AG09319 (cell line): Measurements from ENCODE around the gene NCKAP5.
A peak's percentile ranks its signal among the peaks of the same experiment; 100 is the strongest.

Experiments used
- DNase-seq: peaks from one replicate; pipeline ENCODE4 v3.0.0-alpha.2; 2010; ENCODE audit warnings: low read depth; ENCODE audit errors: extremely low read depth
- TF ChIP-seq, protein P1 (sequence below): IDR thresholded peaks from 2 replicates; pipeline ENCODE4 v1.5.1; 2011; ENCODE audit warnings: low read depth, mild to moderate bottlenecking, inconsistent platforms, low read length, moderate library complexity

The NCKAP5 gene

DNA sequence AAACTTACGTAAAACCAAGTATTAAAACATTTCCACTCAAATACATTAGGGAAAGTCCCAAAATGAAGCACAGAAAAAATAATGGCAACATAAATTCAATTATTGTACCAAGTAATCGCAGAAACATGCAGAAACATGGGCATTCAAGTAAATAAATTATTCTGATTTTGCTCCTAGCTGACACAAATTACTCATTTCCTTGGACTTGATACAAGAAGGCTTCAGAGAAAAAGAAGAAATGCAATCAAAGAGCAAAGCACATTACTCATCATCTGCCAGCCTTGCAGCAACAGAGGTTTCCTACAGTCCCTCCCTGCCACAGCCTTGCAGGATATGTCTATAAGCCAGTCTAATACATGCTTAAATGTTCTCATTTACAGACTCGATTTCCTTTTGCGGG lies 458.5 kb downstream of the NCKAP5 start:
- TF ChIP-seq, protein P1, sequence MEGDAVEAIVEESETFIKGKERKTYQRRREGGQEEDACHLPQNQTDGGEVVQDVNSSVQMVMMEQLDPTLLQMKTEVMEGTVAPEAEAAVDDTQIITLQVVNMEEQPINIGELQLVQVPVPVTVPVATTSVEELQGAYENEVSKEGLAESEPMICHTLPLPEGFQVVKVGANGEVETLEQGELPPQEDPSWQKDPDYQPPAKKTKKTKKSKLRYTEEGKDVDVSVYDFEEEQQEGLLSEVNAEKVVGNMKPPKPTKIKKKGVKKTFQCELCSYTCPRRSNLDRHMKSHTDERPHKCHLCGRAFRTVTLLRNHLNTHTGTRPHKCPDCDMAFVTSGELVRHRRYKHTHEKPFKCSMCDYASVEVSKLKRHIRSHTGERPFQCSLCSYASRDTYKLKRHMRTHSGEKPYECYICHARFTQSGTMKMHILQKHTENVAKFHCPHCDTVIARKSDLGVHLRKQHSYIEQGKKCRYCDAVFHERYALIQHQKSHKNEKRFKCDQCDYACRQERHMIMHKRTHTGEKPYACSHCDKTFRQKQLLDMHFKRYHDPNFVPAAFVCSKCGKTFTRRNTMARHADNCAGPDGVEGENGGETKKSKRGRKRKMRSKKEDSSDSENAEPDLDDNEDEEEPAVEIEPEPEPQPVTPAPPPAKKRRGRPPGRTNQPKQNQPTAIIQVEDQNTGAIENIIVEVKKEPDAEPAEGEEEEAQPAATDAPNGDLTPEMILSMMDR, result no peak
- peak; percentile 49 for DNase-seq

DNA sequence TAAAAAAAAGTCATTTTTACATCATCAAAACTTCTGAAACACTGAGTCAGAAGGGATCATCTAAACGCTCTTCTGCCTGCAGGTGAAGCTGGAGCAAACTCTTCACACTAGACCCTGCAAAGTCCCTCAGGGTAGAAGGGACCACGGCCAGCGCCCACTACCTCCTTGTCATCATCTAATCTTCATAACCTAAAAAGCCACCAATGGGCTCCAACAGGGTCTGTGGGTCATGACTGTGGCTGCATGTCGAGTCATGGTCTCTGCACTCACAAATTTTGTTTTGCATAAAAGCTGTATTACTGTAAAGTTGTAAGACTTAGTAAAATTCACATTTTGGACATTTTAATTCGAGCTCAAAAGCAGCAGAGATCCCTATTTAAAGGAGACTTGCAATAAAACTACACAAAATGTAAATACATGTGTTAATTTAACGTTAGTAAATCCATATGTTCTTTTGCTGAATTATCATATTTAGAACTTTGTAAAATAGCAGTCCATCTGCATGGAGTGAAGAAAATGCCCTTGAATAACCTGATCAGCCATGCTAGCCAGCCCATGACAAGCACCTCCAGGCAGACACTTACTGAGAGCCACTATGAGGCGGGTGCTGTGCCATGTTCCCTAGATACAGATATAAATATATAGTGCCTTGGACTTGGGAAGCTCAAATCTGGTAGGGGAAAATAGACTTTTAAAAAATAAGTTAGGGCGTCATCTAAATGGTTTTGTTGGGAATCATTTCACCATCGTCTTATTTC lies 461.0 kb downstream of the NCKAP5 start:
- TF ChIP-seq, protein P1, result no peak
- DNase-seq, result no peak

DNA sequence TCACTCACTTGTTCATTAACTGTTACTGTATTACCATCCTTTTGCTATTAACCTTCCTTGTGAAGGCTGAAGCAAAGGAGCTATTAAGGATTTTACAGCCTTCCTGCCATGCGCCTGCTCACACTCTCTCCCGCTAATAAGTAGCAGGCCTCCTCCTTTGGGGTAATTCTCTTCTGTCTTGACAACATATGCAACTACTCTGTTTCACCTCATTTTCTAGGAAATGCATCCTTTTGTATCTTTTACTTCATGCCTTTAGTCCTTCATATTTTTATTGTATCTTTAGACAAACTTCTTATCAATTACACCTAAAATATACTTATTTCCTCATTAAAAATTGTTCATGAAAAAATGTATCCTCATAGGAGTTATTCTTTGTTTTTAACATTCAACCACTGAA lies 463.4 kb downstream of the NCKAP5 start:
- no peak for DNase-seq
- TF ChIP-seq, protein P1, result no peak

DNA sequence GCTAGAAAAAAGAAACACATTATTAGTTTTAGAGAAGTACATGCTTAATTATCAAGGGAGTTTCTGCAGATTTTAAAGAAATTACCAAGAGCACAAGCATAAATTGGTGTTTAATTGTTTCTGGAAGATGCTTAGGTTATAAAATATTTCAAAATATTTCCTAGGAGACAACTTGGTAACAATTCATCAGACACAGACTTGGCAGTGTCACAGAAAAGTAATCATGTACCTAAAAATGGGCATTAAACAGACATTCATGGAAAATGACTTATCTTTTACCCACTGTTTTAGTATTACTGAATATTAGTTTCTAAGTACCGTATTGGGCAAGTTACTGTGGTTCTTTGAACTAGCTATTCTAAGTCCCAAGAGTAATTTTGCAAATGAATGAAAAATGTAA lies 469.5 kb downstream of the NCKAP5 start:
- DNase-seq, result no peak
- TF ChIP-seq, protein P1, result no peak

DNA sequence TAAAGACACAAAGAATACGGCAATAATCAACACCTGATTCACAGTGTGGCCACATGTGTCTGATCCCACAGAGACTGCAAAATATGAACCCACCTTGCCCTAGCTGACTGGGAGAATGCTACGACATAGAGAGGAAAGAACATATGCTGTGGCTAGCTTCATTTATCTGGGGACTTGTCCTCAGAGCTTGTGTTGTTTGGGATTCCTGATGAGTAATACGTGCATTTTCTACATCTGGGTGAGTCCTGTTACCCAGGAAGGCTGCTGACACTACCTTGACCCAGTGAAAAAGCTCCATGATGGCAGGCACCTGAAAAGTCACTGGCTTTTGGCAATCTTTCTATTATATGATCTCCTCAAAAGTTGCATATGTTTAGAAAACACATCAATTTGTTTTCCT lies 470.6 kb downstream of the NCKAP5 start:
- TF ChIP-seq, protein P1, result no peak
- DNase-seq, result no peak

DNA sequence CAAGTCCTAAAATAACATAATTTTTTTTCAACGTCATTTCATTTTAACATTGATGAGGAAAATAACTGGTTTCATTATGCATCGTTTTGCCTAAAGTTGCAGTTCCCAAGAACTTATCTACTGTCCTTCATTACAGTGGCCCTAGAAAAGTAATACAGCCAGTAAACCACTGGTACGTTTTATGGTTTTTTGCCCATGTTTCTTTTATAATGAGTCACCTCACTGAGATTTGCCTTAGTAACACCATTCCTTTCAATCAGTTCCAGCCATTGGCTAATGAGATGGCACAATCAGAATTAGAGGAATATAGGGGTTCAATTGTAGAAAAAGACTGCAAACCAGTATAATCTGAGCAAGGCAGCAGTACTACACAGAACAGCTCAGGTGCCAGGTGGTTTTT lies 475.7 kb downstream of the NCKAP5 start:
- TF ChIP-seq, protein P1, result no peak
- DNase-seq, result no peak

DNA sequence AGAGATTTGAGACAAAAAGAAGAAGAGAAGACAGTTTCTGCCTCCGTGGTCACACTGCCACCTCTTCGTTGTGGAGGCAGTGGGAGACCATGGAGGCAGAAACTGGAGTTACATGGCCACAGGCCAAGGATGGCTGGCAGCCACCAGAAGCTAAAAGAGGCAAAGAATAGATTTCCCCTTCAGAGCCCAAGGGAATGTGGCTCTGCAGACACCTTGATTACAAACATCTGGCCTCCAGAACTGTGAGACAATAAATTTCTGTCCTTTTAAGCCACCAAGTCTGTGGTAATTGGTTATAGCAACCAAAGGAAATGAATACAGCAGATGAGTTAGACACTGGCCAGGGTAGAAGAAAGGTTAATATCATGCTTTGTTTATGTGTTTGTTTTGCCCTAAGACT lies 477.9 kb downstream of the NCKAP5 start:
- TF ChIP-seq, protein P1, result no peak

More for the DNA sequence above, 477.9 kb downstream of the NCKAP5 start:
- no peak for DNase-seq
